Body of pancreas (tissue), 4 donors: ENCODE data around the gene RUNX2.

Source experiments
- POLR2A ChIP-seq, 3 donors: fragments of 450-650 bp; IDR thresholded peaks; one replicate each; pipeline ENCODE4 v1.6.1; 2016; ENCODE audit warnings: antibody characterized with exemption in 3 of 3, mild to moderate bottlenecking in 2 of 3
- TF ChIP-seq, protein P1 (sequence below), 7 experiments: fragments of 450-650 bp in 4 of 7; fragments of 200-600 bp in 3 of 7; sonication (generic) in 3 of 7; IDR thresholded peaks; one replicate each; pipeline ENCODE4 v1.5.1; 2016 to 2019; ENCODE audit warnings: antibody characterized with exemption in 7 of 7

DNA sequence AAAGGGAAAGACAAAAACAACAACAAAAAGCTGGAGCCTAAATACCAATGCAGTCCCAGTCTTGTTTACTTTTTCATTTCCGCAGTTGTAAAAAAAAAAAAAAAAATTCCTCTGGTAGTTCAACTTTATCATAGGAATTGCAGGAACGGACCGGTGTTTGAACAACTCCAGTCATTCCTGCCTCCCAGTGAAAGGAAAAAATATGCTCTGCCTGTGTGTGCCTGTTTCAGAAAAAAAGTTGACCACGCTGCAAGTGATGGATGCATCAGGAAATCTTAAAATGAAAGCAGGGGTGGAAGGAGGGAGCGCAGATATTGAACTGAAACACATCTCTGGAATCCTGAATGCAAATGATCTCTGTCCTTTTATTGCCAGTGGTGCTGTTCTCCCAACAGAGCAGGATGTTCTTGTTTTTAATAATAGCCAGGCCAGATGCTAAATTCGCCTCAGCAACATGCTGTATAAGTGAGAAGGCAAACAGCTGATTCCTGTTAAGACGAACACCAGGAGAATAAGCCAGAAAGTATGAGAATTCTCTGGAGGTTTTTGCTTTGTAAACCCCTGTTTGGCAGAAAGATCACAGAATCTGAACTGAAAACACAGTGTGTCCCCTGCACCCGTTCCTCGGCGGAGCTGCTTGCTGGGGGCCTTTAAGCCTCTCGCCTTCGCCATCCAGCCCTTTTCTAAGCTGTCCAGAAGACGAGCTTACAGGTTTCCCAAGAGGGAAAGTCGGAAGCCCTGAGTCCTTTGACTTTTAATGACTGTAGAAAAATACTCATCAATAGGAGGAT lies 228.0 kb downstream of the RUNX2 start:
- TF ChIP-seq, protein P1, sequence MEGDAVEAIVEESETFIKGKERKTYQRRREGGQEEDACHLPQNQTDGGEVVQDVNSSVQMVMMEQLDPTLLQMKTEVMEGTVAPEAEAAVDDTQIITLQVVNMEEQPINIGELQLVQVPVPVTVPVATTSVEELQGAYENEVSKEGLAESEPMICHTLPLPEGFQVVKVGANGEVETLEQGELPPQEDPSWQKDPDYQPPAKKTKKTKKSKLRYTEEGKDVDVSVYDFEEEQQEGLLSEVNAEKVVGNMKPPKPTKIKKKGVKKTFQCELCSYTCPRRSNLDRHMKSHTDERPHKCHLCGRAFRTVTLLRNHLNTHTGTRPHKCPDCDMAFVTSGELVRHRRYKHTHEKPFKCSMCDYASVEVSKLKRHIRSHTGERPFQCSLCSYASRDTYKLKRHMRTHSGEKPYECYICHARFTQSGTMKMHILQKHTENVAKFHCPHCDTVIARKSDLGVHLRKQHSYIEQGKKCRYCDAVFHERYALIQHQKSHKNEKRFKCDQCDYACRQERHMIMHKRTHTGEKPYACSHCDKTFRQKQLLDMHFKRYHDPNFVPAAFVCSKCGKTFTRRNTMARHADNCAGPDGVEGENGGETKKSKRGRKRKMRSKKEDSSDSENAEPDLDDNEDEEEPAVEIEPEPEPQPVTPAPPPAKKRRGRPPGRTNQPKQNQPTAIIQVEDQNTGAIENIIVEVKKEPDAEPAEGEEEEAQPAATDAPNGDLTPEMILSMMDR (IDR thresholded peaks at IDR 0.05): no peak
- TF ChIP-seq POLR2A (IDR thresholded peaks at IDR 0.05): no peak
